Upper lobe of left lung (tissue), 6 donors: ENCODE results near the gene NME8. TPM values are rescaled to one million over a fixed set of nuclear protein-coding genes. Genes with fewer than 3 reads are reported as not detected.

Experiments used
- ATAC-seq, 2 donors: fragments of 200-7000 bp; cut with Tn5 transposase; one replicate each; pipeline ENCODE4 v1.9.1; 2022; ENCODE audit warnings: mild to moderate bottlenecking in 2 of 2, moderate library complexity in 2 of 2; ENCODE audit not compliant: low FRiP score in 2 of 2
- DNase-seq, 2 donors: peaks; one replicate each; pipeline ENCODE4 v3.0.0-alpha.2; 2019 to 2020
- H3K27ac ChIP-seq, 4 donors: fragments of 200-600 bp; sonication (generic); one replicate each; pipeline ENCODE4 v1.5.1; 2016 to 2019
- H3K27me3 ChIP-seq, 4 donors: fragments of 200-600 bp; sonication (generic); one replicate each; pipeline ENCODE4 v1.5.1; 2017 to 2019
- H3K36me3 ChIP-seq, 4 donors: fragments of 200-600 bp; sonication (generic); one replicate each; pipeline ENCODE4 v1.5.1; 2016 to 2019
- H3K4me1 ChIP-seq, 4 donors: fragments of 200-600 bp; sonication (generic); one replicate each; pipeline ENCODE4 v1.5.1; 2018 to 2019
- H3K4me3 ChIP-seq, 4 donors: fragments of 200-600 bp; sonication (generic); one replicate each; pipeline ENCODE4 v1.5.1; 2017 to 2019; ENCODE audit warnings: mild to moderate bottlenecking in 2 of 4, moderate library complexity in 1 of 4
- H3K9me3 ChIP-seq, 4 donors: fragments of 200-600 bp; sonication (generic); one replicate each; pipeline ENCODE4 v1.5.1; 2018 to 2019
- CTCF ChIP-seq, 6 experiments: fragments of 450-650 bp in 4 of 6; fragments of 200-600 bp in 2 of 6; sonication (generic) in 2 of 6; IDR thresholded peaks; one replicate each; pipeline ENCODE4 v1.5.1; 2016 to 2019; ENCODE audit warnings: antibody characterized with exemption in 6 of 6
- EP300 ChIP-seq, 4 donors: sonication (generic); formaldehyde crosslinking; IDR thresholded peaks; one replicate each; pipeline ENCODE4 v1.5.1; 2017; ENCODE audit warnings: antibody characterized with exemption in 4 of 4, control low read depth in 2 of 4
- POLR2A ChIP-seq, 4 donors: fragments of 450-650 bp; IDR thresholded peaks; one replicate each; pipeline ENCODE4 v1.5.1; 2016 to 2017; ENCODE audit warnings: antibody characterized with exemption in 4 of 4, mild to moderate bottlenecking in 2 of 4
- POLR2AphosphoS5 ChIP-seq, 2 donors: sonication (generic); formaldehyde crosslinking; IDR thresholded peaks; one replicate each; pipeline ENCODE4 v1.5.1; 2017; ENCODE audit warnings: antibody characterized with exemption in 2 of 2
- WGBS, 2 donors: methylation state at CpG; one replicate each; pipeline ENCODE4 v1.1.5; 2017 to 2018; 5-methylcytosine and 5-hydroxymethylcytosine counted together
- total RNA-seq, 6 donors: library from RNA; depleted of rRNA in 4 of 6; stranded (reverse); fragments of >200 nt in 4 of 6; gene quantifications; one replicate each; pipeline versions ENCODE4 v1.1.0 to v1.2.1, GENCODE V29; 2016 to 2021
- donor health status: DM: no; HTN: no; CAD: no; lungs with moderate emphysema.
- donor health status: DM: no; HTN: yes; CAD: no; lungs with severe emphysema.

Gene NME8
- total RNA-seq, 6 donors from 2014 or later, result 0.91 to 6.3 (median 1.1) TPM; not detected in 2

GRCh38 chr7:37817591-37817960, 30.8 kb upstream of the NME8 start:
- Histone ChIP-seq H3K4me1 (peaks cover 0 to 4% (median 0%) of the 10 kb centered on the region in 4 donors), H3K36me3 (no peaks in the 10 kb centered on the region), H3K9me3 (peaks cover 0 to 3% (median 0%) of the 10 kb centered on the region in 4 donors), H3K27me3 (no peaks in the 10 kb centered on the region), H3K4me3 (no peak overlapping the region), H3K27ac (no peak overlapping the region)
- DNase-seq (no peak), ATAC-seq (no peak)
- WGBS, 2 donors, result 64 to 70% methylated on average over 2 of the region's 2 CpGs
- TF ChIP-seq CTCF (IDR thresholded peaks at IDR 0.05) (no peak), POLR2AphosphoS5 (IDR thresholded peaks at IDR 0.05) (no peak), POLR2A (IDR thresholded peaks at IDR 0.05) (no peak), EP300 (IDR thresholded peaks at IDR 0.05) (no peak)

GRCh38 chr7:37817996-37818720, 30.2 kb upstream of the NME8 start:
- ATAC-seq (no peak), DNase-seq (no peak)
- Histone ChIP-seq H3K4me1 (peaks cover 0 to 4% (median 0%) of the 10 kb centered on the region in 4 donors), H3K36me3 (no peaks in the 10 kb centered on the region), H3K4me3 (no peak overlapping the region), H3K9me3 (peaks cover 0 to 3% (median 0%) of the 10 kb centered on the region in 4 donors), H3K27ac (no peak overlapping the region), H3K27me3 (no peaks in the 10 kb centered on the region)
- TF ChIP-seq EP300 (IDR thresholded peaks at IDR 0.05) (no peak), CTCF (IDR thresholded peaks at IDR 0.05) (no peak), POLR2AphosphoS5 (IDR thresholded peaks at IDR 0.05) (no peak), POLR2A (IDR thresholded peaks at IDR 0.05) (no peak)
- 41 to 52% methylated on average over 5 of the region's 5 CpGs for WGBS, 2 donors

GRCh38 chr7:37820708-37821468, 27.5 kb upstream of the NME8 start:
- Histone ChIP-seq H3K36me3 (no peaks in the 10 kb centered on the region), H3K9me3 (peaks cover 0 to 3% (median 0%) of the 10 kb centered on the region in 4 donors), H3K27ac (no peak overlapping the region), H3K27me3 (no peaks in the 10 kb centered on the region), H3K4me1 (peaks cover 0 to 3% (median 0%) of the 10 kb centered on the region in 4 donors), H3K4me3 (no peak overlapping the region)
- 92% methylated on average over 3 of the region's 3 CpGs for WGBS, 2 donors
- DNase-seq (no peak), ATAC-seq (no peak)
- TF ChIP-seq POLR2AphosphoS5 (IDR thresholded peaks at IDR 0.05) (no peak), POLR2A (IDR thresholded peaks at IDR 0.05) (no peak), CTCF (IDR thresholded peaks at IDR 0.05) (no peak), EP300 (IDR thresholded peaks at IDR 0.05) (no peak)

- TF ChIP-seq POLR2A (IDR thresholded peaks at IDR 0.05) (no peak), POLR2AphosphoS5 (IDR thresholded peaks at IDR 0.05) (no peak), CTCF (IDR thresholded peaks at IDR 0.05) (no peak), EP300 (IDR thresholded peaks at IDR 0.05) (no peak)
- Histone ChIP-seq H3K4me3 (no peak overlapping the region), H3K27me3 (no peaks in the 10 kb centered on the region), H3K9me3 (peaks cover 0 to 3% (median 0%) of the 10 kb centered on the region in 4 donors), H3K27ac (no peak overlapping the region), H3K4me1 (no peaks in the 10 kb centered on the region), H3K36me3 (no peaks in the 10 kb centered on the region)
- no peak for ATAC-seq
- no peak for DNase-seq
- WGBS, 2 donors, result 93 to 97% methylated on average over 2 of the region's 2 CpGs
These were observed 25.5 kb upstream of the NME8 start for GRCh38 chr7:37822946-37823345.
